ENCODE data around the gene RHCE.
"Not testable (repeated sequence)": the region's sequence is repeated elsewhere in the genome, so short reads cannot be mapped to it uniquely, and the experiment has no call there.

The RHCE gene

DNA sequence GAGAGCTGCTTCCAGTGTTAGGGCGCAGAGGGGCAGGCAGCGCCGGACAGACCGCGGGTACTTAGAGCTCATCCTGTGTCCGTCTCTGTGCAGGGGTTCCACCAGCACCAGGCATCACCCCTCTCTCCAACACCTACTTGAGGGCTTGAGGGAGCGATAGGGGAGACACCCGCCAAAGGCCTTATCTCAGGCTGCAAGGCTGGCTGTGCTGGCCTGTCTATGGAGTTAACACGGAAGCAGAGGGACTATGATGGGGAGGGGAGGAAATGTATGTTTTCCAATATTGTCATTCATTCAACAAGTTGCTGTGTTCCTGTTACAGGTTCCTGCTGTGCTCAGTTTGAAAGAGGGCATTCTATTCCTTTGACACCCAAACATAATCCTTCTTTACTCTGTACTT, at the start of gene RHCE:
RHCE (minus strand) TSS at position 111 of the 400 bp plus-strand sequence; CDS start at position 72, 39 bp downstream.
- DNase-seq (ENCODE audit: low spot score), result not testable (repeated sequence)

DNA sequence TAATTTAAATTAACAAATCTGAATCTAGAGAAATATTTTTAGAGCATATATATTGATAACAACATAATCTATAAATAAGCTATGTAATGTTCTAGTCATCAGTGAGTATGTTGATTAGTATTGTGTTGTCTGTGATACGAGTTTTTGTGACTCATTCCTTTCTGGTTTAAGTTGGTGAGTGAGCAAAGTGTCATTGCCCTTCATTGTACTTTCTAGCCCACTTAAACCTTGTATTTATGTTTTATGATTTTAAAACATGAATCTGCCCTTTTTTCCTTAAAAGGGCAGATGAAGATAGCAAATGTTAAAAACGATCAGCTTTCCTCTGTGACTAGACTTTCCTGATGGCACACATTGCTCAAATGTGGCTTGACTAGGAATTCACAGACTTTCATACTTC, 48.6 kb upstream of the RHCE start:
- DNase-seq (ENCODE audit: low spot score), result no peak

GRCh38 chr1:25468033-25468432, 47.4 kb upstream of the RHCE start:
- DNase-seq (ENCODE audit: low spot score), result no peak

DNA sequence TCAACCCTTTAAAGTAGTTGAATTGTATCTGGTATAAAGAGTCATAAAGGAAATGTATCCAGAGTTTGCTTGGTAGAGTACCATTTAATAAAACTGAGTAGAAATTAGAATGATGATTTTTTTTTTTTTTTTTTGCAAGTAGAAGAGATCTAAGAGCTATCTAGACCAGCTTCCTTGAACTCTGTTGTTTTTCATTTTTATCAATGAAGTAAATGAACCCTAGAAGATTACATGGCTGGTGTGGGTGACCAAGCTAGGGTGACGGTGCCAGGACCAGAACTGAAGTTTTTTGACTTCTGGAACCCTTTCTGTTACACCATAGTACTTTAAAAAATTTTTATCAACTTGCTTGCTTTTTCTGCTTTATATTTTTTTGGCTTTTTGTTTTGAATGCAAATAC, 47.0 kb upstream of the RHCE start:
- no peak for DNase-seq (ENCODE audit: low spot score)

DNA sequence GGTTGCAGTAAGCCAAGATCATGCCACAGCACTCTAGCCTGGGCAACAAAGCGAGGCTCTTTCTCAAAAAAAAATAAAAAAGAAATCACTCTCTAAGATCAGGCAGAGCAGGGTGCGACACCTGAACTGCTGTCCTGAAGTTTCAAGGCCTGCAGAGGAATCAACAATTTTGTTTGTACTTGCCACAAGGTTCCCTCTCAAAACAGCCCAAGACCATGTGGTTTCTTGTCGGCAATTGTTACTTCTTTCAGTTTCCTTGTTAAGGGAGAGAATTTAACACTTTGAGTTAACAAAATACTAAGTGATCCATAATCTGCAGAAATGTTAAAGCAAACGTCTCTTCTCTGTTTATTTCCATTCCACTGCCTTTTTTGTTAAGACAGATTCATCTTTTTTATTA, 46.6 kb upstream of the RHCE start:
- no peak for DNase-seq (ENCODE audit: low spot score)

- no peak for DNase-seq (ENCODE audit: low spot score)
These were observed 42.1 kb upstream of the RHCE start for GRCh38 chr1:25462732-25463131.

GRCh38 chr1:25461849-25462248, 41.2 kb upstream of the RHCE start:
- no peak for DNase-seq (ENCODE audit: low spot score)

DNA sequence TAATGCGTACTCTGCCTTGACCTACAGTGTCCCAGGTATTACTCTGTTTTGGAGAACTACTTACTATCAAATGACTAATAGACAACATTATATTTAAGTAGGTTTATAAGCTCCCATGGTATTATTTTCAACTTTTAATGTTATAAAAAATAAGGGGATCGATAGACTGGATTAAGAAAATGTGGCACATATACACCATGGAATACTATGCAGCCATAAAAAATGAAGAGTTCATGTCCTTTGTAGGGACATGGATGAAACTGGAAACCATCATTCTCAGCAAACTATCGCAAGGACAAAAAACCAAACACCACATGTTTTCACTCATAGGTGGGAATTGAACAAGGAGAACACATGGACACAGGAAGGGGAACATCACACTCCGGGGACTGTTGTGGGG, 40.2 kb upstream of the RHCE start:
- not testable (repeated sequence) for DNase-seq (ENCODE audit: low spot score)

DNA sequence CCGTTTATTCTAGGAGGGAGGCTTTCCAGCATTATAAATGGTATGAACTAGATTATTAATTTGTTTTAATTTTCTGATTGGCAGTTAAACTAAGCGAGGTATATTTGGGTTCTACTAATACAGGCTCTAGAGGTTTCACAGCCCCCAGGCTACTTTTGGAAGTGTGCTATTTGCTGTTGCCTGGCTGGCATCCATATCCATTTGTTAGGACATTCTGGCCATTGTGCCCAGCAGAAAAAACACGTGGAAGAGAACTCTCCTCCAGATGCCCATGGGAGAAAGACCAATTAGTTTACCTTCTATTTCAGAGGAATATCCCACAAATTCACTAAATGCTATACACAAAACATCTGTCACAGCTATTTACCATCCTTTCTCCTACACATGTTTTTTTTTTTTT, 39.4 kb upstream of the RHCE start:
- DNase-seq (ENCODE audit: low spot score), result no peak

DNA sequence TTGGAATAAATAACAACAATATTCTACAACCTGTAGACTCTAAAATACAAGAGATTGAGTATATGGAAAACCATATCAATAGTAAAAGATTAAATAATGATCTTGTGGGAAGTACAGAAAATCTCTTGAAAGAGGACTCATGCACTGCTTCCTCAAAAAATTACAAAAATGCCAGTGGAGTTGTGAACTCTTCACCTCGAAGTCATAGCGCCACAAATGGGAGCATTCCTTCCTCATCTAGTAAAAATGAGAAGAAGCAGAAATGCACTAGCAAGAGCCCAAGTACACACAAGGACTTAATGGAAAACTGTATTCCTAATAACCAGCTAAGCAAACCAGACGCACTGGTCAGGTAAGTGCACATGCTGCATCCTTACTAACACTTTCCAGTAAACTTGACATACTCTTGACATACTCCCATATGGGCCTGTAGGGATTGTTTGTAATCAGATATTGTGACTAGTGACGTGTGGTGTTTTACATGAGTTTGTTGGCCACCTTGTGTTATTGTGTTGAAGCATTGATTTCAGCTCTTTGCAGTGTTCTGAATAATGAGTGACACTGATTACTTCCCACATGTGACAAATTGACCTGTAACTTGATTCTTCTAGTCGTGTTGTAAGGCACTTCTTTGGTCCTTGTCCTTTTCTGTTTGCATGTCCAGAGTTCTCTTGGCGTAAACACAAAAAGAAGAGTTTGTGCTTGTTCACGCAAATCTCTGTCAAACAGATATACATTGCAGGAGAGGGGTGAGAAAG, 38.1 kb upstream of the RHCE start:
- no peak for DNase-seq (ENCODE audit: low spot score)

- DNase-seq (ENCODE audit: low spot score), result no peak
These were observed 35.9 kb upstream of the RHCE start for GRCh38 chr1:25456502-25456901.

DNA sequence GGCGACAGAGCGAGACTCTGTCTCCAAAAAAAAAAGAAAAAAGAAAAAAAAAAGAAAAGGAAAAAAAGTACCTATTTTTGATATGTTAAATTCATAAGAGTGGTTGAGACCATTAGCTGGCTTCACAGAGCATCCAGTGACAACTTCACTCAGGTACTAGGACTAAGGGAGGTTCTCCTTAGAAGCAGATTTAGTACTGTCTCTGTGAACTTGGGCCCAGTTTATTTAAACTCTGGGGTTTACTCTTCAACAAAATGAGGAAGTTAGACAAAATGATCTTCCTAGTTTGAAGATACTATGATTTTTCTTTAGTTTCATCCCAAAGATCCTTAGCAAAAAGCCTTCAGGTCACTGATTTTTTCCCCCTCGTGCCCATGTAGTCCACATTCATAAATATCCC, 31.3 kb upstream of the RHCE start:
- no peak for DNase-seq (ENCODE audit: low spot score)

DNA sequence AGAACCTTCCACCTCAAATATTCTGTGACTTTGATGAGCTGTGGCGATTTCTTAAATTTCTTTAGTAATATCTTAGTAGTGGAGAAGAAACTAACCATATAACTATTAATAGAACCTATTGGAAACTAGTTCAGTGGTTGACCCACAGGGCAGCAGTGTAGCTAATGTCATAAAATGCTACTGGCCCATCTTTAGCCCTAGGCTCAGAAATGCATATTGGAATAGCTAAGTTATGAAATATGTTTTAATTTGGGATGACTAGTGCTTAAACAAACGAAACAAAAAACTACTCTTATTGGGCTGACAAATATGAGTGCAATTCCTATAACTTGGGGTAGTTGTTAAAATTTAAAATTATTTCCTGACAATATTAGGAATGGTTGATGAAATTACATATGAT, 30.3 kb upstream of the RHCE start:
- no peak for DNase-seq (ENCODE audit: low spot score)

DNA sequence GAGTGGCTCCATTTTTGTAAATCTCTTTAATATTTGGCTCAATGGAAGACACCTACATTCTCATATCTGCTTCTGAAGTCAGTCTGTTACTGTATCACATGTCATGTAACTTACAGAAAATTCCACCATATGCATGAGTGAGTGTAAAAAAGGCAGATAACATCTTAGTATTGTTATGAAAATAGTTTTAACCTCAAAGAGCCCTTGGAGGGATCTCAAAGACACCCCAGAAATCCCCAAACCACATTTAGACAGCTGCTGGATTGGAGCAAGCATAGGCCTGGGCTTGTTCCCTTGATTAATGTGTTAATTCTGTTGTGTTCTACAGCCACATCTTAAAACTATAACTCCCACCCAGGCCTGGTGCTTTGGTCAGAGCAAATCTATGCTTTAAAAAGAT, 26.9 kb upstream of the RHCE start:
- no peak for DNase-seq (ENCODE audit: low spot score)

- no peak for DNase-seq (ENCODE audit: low spot score)
These were observed 25.4 kb upstream of the RHCE start for GRCh38 chr1:25445993-25446538.

DNA sequence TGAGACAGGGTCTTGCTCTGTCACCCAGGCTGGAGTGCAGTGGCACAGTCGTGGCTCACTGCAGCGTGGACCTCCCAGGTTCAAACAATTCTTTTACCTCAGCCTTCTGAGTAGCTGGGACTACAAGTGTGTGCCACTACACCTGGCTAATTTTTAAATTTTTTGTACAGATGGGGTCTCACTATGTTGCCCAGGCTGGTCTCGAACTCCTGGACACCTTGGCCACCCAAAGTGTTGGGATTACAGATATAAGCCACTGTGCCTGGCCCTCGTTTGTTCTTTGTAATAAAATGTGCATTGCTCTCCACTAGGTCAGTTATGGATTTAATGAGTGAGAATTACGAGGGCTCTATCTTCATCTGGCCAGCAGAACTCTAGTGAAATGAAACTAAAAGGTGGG, 24.0 kb upstream of the RHCE start:
- not testable (repeated sequence) for DNase-seq (ENCODE audit: low spot score)

GRCh38 chr1:25443030-25443699, 22.5 kb upstream of the RHCE start:
- DNase-seq (ENCODE audit: low spot score), result no peak

DNA sequence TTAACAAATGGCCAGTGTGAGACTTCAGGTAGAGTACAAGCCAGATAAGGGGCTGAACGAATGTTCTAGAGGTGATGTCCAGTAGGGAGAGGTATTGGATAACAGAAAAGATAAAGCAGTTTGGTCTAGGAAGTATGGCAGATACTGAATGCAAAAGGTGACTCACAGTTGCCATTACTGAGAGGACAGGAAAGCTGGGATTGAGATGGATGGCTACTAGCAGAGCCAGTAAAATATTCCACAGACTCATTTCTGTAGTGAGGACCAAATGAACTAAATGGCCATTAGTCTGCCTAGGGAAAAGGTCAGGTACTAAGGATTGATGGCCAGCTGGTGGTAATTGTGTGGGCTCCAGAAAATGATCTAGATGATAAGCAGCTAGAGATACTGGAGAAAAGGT, 21.6 kb upstream of the RHCE start:
- DNase-seq (ENCODE audit: low spot score), result no peak

DNA sequence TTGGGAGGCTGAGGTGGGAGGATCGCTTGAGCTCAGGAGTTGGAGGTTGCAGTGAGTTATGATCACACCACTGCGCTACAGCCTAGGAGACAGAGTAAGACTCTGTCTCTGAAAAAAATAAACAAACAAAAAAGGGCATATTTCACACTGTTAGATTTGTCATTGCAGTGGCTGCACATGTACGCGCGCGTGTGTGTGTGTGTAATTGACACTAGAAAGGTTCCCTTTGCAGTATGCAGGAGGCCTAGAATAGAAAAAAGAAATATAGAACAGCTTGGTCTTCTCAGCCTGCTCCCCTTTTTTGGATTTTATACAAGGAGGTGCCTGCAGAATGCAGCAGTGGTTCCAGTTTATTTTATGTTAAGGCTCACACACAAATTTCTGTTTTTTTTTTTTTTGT, 18.7 kb upstream of the RHCE start:
- DNase-seq (ENCODE audit: low spot score), result no peak

DNA sequence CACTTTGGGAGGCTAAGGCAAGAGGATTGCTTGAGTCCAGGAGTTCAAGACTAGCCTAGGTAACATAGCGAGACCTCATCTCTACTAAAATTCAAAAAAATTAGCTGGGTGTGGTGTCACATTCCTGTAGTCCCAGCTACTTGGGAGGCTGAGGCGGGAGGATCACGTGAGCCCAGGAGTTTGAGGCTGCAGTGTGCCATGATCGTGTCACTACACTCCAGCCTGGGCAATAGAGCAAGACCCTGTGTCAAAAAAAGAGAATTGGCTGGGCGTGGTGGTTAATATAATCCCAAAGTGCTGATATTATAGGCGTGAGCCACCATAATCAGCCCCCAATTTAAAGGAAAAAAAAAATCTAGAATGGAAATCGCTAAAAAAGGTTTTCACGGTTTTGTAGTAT, 17.0 kb upstream of the RHCE start:
- DNase-seq (ENCODE audit: low spot score), result no peak

GRCh38 chr1:25435397-25436108, 14.9 kb upstream of the RHCE start:
- no peak for DNase-seq (ENCODE audit: low spot score)

- no peak for DNase-seq (ENCODE audit: low spot score)
These were observed 13.0 kb upstream of the RHCE start for GRCh38 chr1:25433389-25434186.
